Loucy (cell line): Measurements from ENCODE around the gene PCSK5.

Source experiments
- EZH2phosphoT487 ChIP-seq: fragments of 200-600 bp; IDR thresholded peaks from 2 replicates; pipeline ENCODE4 v1.6.1; 2018; ENCODE audit warnings: antibody characterized with exemption, mild to moderate bottlenecking, moderate library complexity, borderline replicate concordance
- TF ChIP-seq, protein P1 (sequence below): fragments of 200-600 bp; sonication (generic); conservative IDR thresholded peaks from 2 replicates; pipeline ENCODE4 v1.5.1; 2014; ENCODE audit warnings: mild to moderate bottlenecking, antibody characterized with exemption, low read length

GRCh38 chr9:76330034-76330433, 439.6 kb downstream of the PCSK5 start:
- TF ChIP-seq, protein P1, sequence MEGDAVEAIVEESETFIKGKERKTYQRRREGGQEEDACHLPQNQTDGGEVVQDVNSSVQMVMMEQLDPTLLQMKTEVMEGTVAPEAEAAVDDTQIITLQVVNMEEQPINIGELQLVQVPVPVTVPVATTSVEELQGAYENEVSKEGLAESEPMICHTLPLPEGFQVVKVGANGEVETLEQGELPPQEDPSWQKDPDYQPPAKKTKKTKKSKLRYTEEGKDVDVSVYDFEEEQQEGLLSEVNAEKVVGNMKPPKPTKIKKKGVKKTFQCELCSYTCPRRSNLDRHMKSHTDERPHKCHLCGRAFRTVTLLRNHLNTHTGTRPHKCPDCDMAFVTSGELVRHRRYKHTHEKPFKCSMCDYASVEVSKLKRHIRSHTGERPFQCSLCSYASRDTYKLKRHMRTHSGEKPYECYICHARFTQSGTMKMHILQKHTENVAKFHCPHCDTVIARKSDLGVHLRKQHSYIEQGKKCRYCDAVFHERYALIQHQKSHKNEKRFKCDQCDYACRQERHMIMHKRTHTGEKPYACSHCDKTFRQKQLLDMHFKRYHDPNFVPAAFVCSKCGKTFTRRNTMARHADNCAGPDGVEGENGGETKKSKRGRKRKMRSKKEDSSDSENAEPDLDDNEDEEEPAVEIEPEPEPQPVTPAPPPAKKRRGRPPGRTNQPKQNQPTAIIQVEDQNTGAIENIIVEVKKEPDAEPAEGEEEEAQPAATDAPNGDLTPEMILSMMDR = no peak
- TF ChIP-seq EZH2phosphoT487 = no peak
